CD8-positive, alpha-beta memory T cell (primary cell): Measurements from ENCODE around the gene COL13A1. TPM values are rescaled to one million over a fixed set of nuclear protein-coding genes. Genes with fewer than 3 reads are reported as not detected.

Source experiments
- CTCF ChIA-PET: fragments of 350-600 bp; sonication (Branson Sonifier 250); formaldehyde crosslinking; loops from one replicate; lab custom pipeline; 2021; ENCODE audit warnings: antibody characterized with exemption; lab: Charles Lee
- POLR2A ChIA-PET: fragments of 350-600 bp; sonication (Branson Sonifier 250); formaldehyde crosslinking; loops from one replicate; lab custom pipeline; 2021; ENCODE audit warnings: antibody characterized with exemption; lab: Charles Lee
- DNase-seq, 5 donors: peaks; one replicate each; pipeline versions ENCODE4 v3.0.0 to v3.0.0-alpha.2; 2020 to 2022; ENCODE audit warnings: mixed read lengths in 1 of 5
- H3K27ac ChIP-seq: one replicate; pipeline ENCODE4 v1.7.0; 2013; ENCODE audit warnings: low read depth, mild to moderate bottlenecking, low read length, moderate library complexity
- H3K27me3 ChIP-seq: 2 replicates; pipeline ENCODE4 v1.7.0; 2013; ENCODE audit warnings: low read length, mild to moderate bottlenecking; ENCODE audit not compliant: insufficient read depth, poor library complexity, severe bottlenecking
- H3K36me3 ChIP-seq: 2 replicates; pipeline ENCODE4 v1.7.0; 2013; ENCODE audit warnings: mild to moderate bottlenecking, low read length, moderate library complexity; ENCODE audit not compliant: insufficient read depth
- H3K4me1 ChIP-seq: 2 replicates; pipeline ENCODE4 v1.7.0; 2013; ENCODE audit warnings: mild to moderate bottlenecking, low read length, moderate library complexity; ENCODE audit not compliant: insufficient read depth
- H3K4me3 ChIP-seq: 2 replicates; pipeline ENCODE4 v1.7.0; 2013; ENCODE audit warnings: mild to moderate bottlenecking, low read length
- H3K9me3 ChIP-seq: 2 replicates; pipeline ENCODE4 v1.7.0; 2013; ENCODE audit warnings: mild to moderate bottlenecking, low read length
- H3K27ac Mint-ChIP-seq, 8 donors: one replicate each; pipeline ENCODE4 v1.8.0; 2020 to 2021; ENCODE audit warnings: mixed read lengths in 8 of 8, mild to moderate bottlenecking in 6 of 8, inconsistent platforms in 3 of 8, moderate library complexity in 3 of 8
- H3K27me3 Mint-ChIP-seq, 2 donors: one replicate each; pipeline ENCODE4 v1.8.0; 2020 to 2021; ENCODE audit warnings: mixed read lengths in 2 of 2, mild to moderate bottlenecking in 1 of 2, moderate library complexity in 1 of 2
- H3K36me3 Mint-ChIP-seq, 3 donors: one replicate each; pipeline ENCODE4 v1.8.0; 2020 to 2021; ENCODE audit warnings: mixed read lengths in 3 of 3, inconsistent platforms in 1 of 3, mild to moderate bottlenecking in 1 of 3
- H3K4me1 Mint-ChIP-seq, 3 donors: one replicate each; pipeline ENCODE4 v1.8.0; 2020 to 2021; ENCODE audit warnings: mixed read lengths in 3 of 3, inconsistent platforms in 1 of 3, mild to moderate bottlenecking in 1 of 3
- H3K4me3 Mint-ChIP-seq, 7 donors: one replicate each; pipeline ENCODE4 v1.8.0; 2020 to 2021; ENCODE audit warnings: mixed read lengths in 7 of 7, mild to moderate bottlenecking in 6 of 7, moderate library complexity in 4 of 7, inconsistent platforms in 2 of 7
- H3K9me3 Mint-ChIP-seq, 5 donors: one replicate each; pipeline ENCODE4 v1.8.0; 2020 to 2022; ENCODE audit warnings: mixed read lengths in 5 of 5, mild to moderate bottlenecking in 3 of 5, moderate library complexity in 2 of 5, inconsistent platforms in 1 of 5
- polyA plus RNA-seq: library from polyadenylated mRNA; unstranded; fragments of 300-500 nt; fragmentation: Illumina TruSeq; gene quantifications from one replicate; pipeline ENCODE4 v1.2.3, GENCODE V29; 2021
- total RNA-seq, 2 experiments: library from RNA; stranded (reverse); gene quantifications; one replicate each; pipeline ENCODE4 v1.2.3, GENCODE V29; 2021

The COL13A1 gene
- total and polyA plus RNA-seq, 3 experiments from 2014 or later = not detected

GRCh38 chr10:69878038-69878437 is 76.3 kb downstream of the COL13A1 start:
- no peaks in the 10 kb centered on the region for H3K4me1 Mint-ChIP-seq
- H3K27me3 Mint-ChIP-seq = peaks cover 0 to 28% of the 10 kb centered on the region in 2 donors
- Histone ChIP-seq H3K36me3 (no peaks in the 10 kb centered on the region), H3K9me3 (no peaks in the 10 kb centered on the region), H3K4me1 (no peaks in the 10 kb centered on the region), H3K4me3 (no peak overlapping the region), H3K27ac (no peak overlapping the region), H3K27me3 (no peaks in the 10 kb centered on the region)
- no peak overlapping the region for H3K4me3 Mint-ChIP-seq
- DNase-seq = no peak
- H3K36me3 Mint-ChIP-seq = no peaks in the 10 kb centered on the region
- ChIA-PET CTCF (no interaction called here), POLR2A (no interaction called here)
- H3K27ac Mint-ChIP-seq = no peak overlapping the region
- H3K9me3 Mint-ChIP-seq = no peaks in the 10 kb centered on the region

- Mint-ChIP-seq H3K4me3 (no peak overlapping the region), H3K9me3 (no peaks in the 10 kb centered on the region), H3K27ac (no peak overlapping the region), H3K4me1 (no peaks in the 10 kb centered on the region), H3K27me3 (peaks cover 4 to 37% of the 10 kb centered on the region in 2 donors), H3K36me3 (no peaks in the 10 kb centered on the region)
- H3K36me3 ChIP-seq = no peaks in the 10 kb centered on the region
- H3K27me3 ChIP-seq = no peaks in the 10 kb centered on the region
- no peak overlapping the region for H3K4me3 ChIP-seq
- ChIA-PET POLR2A (no interaction called here), CTCF (no interaction called here)
- no peak overlapping the region for H3K27ac ChIP-seq
- H3K4me1 ChIP-seq = no peaks in the 10 kb centered on the region
- H3K9me3 ChIP-seq = no peaks in the 10 kb centered on the region
- no peak for DNase-seq
Observed at GRCh38 chr10:69878951-69879350, 77.2 kb downstream of the COL13A1 start.

GRCh38 chr10:69879634-69880257 is 78.0 kb downstream of the COL13A1 start:
- CTCF ChIA-PET = no interaction called here

GRCh38 chr10:69880301-69881081 is 78.8 kb downstream of the COL13A1 start:
- no peak overlapping the region for H3K27ac ChIP-seq
- H3K4me1 Mint-ChIP-seq = no peaks in the 10 kb centered on the region
- no peaks in the 10 kb centered on the region for H3K4me1 ChIP-seq
- no peaks in the 10 kb centered on the region for H3K9me3 ChIP-seq
- POLR2A ChIA-PET = no interaction called here
- no peaks in the 10 kb centered on the region for H3K36me3 Mint-ChIP-seq
- H3K4me3 ChIP-seq = no peak overlapping the region
- no peaks in the 10 kb centered on the region for H3K27me3 ChIP-seq
- no peak for DNase-seq
- H3K9me3 Mint-ChIP-seq = no peaks in the 10 kb centered on the region
- H3K27me3 Mint-ChIP-seq = peaks cover 4 to 38% of the 10 kb centered on the region in 2 donors
- CTCF ChIA-PET = no interaction called here
- H3K4me3 Mint-ChIP-seq = no peak overlapping the region
- H3K27ac Mint-ChIP-seq = no peak overlapping the region
- H3K36me3 ChIP-seq = no peaks in the 10 kb centered on the region

More at GRCh38 chr10:69879634-69880257, 78.0 kb downstream of the COL13A1 start:
- no peaks in the 10 kb centered on the region for H3K27me3 ChIP-seq
- H3K4me1 Mint-ChIP-seq = no peaks in the 10 kb centered on the region
- no peaks in the 10 kb centered on the region for H3K9me3 ChIP-seq
- no peak overlapping the region for H3K27ac Mint-ChIP-seq
- peaks cover 4 to 38% of the 10 kb centered on the region in 2 donors for H3K27me3 Mint-ChIP-seq
- H3K4me1 ChIP-seq = no peaks in the 10 kb centered on the region
- H3K4me3 ChIP-seq = no peak overlapping the region
- POLR2A ChIA-PET = no interaction called here
- no peak for DNase-seq
- H3K36me3 ChIP-seq = no peaks in the 10 kb centered on the region
- H3K4me3 Mint-ChIP-seq = no peak overlapping the region
- no peaks in the 10 kb centered on the region for H3K36me3 Mint-ChIP-seq
- H3K9me3 Mint-ChIP-seq = no peaks in the 10 kb centered on the region
- H3K27ac ChIP-seq = no peak overlapping the region

- H3K36me3 Mint-ChIP-seq = no peaks in the 10 kb centered on the region
- H3K9me3 ChIP-seq = no peaks in the 10 kb centered on the region
- H3K27ac ChIP-seq = no peak overlapping the region
- no peaks in the 10 kb centered on the region for H3K36me3 ChIP-seq
- peaks cover 4 to 38% of the 10 kb centered on the region in 2 donors for H3K27me3 Mint-ChIP-seq
- H3K4me1 Mint-ChIP-seq = no peaks in the 10 kb centered on the region
- H3K27ac Mint-ChIP-seq = no peak overlapping the region
- H3K4me1 ChIP-seq = no peaks in the 10 kb centered on the region
- no peak overlapping the region for H3K4me3 Mint-ChIP-seq
- no peaks in the 10 kb centered on the region for H3K27me3 ChIP-seq
- ChIA-PET POLR2A (no interaction called here), CTCF (no interaction called here)
- DNase-seq = no peak
- H3K9me3 Mint-ChIP-seq = no peaks in the 10 kb centered on the region
- H3K4me3 ChIP-seq = no peak overlapping the region
Observed at GRCh38 chr10:69881202-69881601, 79.5 kb downstream of the COL13A1 start.

- H3K36me3 ChIP-seq = no peaks in the 10 kb centered on the region
- no peaks in the 10 kb centered on the region for H3K9me3 ChIP-seq
- Mint-ChIP-seq H3K36me3 (no peaks in the 10 kb centered on the region), H3K27me3 (peaks cover 7 to 34% of the 10 kb centered on the region in 2 donors), H3K9me3 (no peaks in the 10 kb centered on the region), H3K4me3 (no peak overlapping the region), H3K4me1 (no peaks in the 10 kb centered on the region), H3K27ac (no peak overlapping the region)
- ChIA-PET CTCF (no interaction called here), POLR2A (no interaction called here)
- no peak for DNase-seq
- H3K4me1 ChIP-seq = no peaks in the 10 kb centered on the region
- H3K27me3 ChIP-seq = no peaks in the 10 kb centered on the region
- H3K4me3 ChIP-seq = no peak overlapping the region
- no peak overlapping the region for H3K27ac ChIP-seq
Observed at GRCh38 chr10:69883310-69884023, 81.8 kb downstream of the COL13A1 start.

- Mint-ChIP-seq H3K9me3 (no peaks in the 10 kb centered on the region), H3K36me3 (no peaks in the 10 kb centered on the region), H3K27ac (no peak overlapping the region), H3K27me3 (peaks cover 7 to 32% of the 10 kb centered on the region in 2 donors), H3K4me1 (no peaks in the 10 kb centered on the region), H3K4me3 (no peak overlapping the region)
- Histone ChIP-seq H3K27me3 (no peaks in the 10 kb centered on the region), H3K36me3 (no peaks in the 10 kb centered on the region), H3K4me1 (no peaks in the 10 kb centered on the region), H3K9me3 (no peaks in the 10 kb centered on the region), H3K4me3 (no peak overlapping the region), H3K27ac (no peak overlapping the region)
- DNase-seq = no peak
- POLR2A ChIA-PET = no interaction called here
- CTCF ChIA-PET = no interaction called here
Observed at GRCh38 chr10:69884024-69884367, 82.3 kb downstream of the COL13A1 start.

- no peaks in the 10 kb centered on the region for H3K36me3 ChIP-seq
- Mint-ChIP-seq H3K9me3 (no peaks in the 10 kb centered on the region), H3K4me3 (no peak overlapping the region), H3K27me3 (peaks cover 7 to 25% of the 10 kb centered on the region in 2 donors), H3K36me3 (no peaks in the 10 kb centered on the region), H3K27ac (no peak overlapping the region), H3K4me1 (no peaks in the 10 kb centered on the region)
- no peaks in the 10 kb centered on the region for H3K9me3 ChIP-seq
- no peaks in the 10 kb centered on the region for H3K4me1 ChIP-seq
- CTCF ChIA-PET = no interaction called here
- no peak for DNase-seq
- H3K4me3 ChIP-seq = no peak overlapping the region
- no peaks in the 10 kb centered on the region for H3K27me3 ChIP-seq
- POLR2A ChIA-PET = no interaction called here
- H3K27ac ChIP-seq = no peak overlapping the region
Observed at GRCh38 chr10:69884686-69885085, 83.0 kb downstream of the COL13A1 start.
